EL (cell line): ENCODE results near the gene PARP11.
"Not testable (repeated sequence)": the region's sequence is repeated elsewhere in the genome, so short reads cannot be mapped to it uniquely, and the experiment has no call there.

ENCODE experiments used
- DNase-seq: peaks from one replicate; pipeline ENCODE4 v3.0.0-alpha.2; 2016

The PARP11 gene

DNA sequence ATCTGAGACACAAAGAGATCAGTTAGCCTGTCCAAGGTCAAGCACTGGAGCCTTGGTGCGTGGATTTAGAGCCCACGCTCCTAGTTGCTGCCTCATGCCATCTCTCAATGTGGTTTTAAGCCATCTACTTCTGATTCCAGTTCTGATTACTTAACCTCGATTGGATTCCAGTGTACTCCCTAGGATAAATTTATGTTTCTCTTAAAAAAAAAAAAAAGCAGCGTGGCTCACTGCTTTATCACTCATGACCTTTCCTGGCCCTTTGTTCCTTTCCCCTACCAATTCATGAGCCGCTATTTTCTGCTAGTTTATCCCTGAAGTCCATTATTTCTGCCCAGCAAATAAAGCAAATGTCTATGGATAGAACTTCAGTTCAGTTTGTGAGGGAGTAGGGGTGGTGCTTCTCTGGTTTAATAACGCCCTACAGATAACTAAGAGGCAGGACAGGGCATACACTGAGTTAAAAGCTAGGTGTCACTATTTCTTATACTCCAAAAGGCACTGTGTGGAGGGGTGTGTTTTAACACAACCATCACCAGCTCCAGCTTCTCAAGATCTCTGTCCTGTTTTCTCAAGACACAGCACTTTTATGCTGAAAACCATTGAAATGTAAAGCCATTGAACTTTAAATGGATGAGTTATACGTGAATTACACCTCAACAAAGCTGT lies 9.8 kb upstream of the PARP11 start:
- DNase-seq = peak; percentile 9

DNA sequence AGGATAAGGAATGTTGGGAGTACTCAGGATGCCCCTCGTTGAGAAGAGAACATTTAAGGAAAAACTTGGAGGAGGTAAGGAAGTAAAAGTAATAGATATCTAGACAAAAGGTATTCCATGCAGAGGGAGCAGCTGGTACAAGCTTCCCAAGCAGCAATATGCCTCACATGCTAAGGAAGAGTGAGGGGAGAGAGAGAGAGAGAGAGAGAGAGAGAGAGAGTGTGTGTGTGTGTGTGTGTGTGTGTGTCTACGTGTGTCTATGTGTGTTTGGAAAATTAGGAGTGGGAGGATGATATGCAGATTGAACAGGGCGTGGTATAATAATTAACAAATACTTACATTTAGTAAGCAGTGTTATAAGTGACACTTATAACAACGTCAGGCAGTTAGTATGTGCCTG lies 9.2 kb upstream of the PARP11 start:
- no peak for DNase-seq

DNA sequence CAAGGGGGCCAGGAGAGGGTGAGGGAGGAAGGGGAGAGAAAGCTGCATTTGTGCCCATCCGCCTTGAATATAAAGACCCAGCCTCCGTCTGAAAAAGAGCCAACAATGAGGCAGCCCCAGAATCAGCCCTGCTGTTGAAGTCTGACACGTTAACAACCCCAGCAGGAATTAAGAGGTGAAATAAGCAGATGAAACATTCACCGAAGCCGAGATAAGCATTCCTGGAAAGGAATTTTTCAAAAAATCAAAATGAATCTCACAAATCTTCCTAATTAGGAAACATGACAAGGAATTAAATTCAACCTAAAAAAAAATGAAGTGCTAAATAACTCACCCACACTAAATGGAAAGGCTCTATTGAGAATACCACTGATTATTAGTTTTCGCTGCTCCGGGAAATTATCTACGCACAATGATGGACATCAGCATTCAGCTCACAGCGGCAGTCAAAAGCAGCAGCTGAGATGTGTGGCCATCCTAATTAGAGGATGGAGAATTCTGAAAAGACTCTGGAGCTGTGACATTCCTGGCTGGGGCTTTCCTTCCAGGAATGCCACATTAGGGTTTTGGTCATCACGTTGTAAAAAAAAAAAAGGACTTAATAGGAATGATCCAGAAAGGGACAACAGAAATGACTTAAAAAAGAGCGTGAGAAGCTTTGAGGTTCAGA lies 8.2 kb upstream of the PARP11 start:
- no peak for DNase-seq

DNA sequence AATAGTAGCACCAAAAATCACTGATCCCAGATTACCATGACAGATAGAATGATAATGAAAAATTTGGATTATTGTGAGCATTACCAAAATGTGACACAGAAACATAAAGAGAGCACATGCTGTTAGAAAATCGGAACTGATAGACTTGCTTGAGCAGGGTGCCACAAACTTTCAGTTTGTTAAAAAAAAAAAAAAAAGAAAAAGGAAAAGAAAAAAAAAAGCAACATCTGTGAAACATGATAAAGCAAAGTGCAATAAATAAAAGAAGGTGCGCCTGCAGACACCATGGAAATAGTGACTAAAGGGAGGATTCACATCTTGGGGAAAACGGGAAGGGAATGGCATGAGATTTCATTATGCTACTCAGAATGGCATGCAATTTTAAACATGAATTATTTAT lies 6.6 kb upstream of the PARP11 start:
- DNase-seq = no peak

DNA sequence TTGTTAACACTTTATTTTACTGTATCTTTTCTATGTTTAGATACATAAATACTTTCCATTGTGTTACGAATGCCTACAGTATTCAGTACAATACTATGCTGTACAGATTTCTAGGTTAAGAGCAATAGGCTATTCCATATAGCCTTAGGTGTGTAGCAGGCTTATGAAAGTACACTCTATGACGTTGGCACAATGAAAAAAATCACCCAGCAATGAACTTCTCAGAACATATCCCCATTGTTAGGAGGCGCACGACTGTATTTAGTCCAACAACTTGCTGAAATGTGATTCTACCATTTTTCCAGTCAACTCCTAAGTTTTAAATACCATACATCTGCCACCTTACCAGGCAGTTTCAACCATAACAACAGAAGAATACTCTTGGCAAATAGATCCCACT lies 1.8 kb downstream of the PARP11 start:
- no peak for DNase-seq

DNA sequence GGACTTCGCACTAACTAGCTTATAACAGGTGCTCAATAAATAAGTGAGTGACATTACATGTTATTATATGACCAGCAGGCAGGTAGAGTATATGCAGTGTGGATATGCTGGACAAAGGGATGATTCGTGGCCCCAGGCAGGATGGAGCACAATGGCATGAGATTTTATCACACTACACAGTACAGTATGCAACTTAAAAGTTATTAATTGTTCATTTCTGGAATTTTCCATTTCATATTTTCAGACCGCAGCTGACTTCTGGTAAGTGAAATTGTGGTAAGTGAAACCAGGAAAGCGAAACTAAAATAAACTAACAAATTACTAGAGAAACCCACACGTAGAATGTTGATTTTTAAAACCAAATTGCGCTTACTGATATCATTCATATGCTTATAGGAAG lies 3.3 kb downstream of the PARP11 start:
- DNase-seq = no peak

DNA sequence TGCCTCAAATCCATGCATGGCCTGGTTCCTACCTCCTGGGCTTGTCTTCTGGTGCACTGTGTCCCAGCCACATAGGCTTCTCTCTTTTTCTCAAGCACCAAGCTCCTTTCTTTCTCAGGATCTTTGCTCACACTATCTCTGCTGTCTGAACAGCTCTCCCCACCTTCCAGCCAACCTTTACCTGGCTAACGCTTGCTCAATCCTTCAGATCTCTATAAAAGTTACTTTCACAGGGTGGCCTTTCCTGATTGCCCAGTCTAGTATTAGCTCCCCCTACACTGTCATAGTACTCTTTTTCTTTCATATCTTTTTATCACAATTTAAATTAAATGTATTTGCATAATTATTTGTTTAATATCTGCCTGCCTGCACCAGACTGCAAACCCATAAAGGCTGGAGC lies 3.8 kb downstream of the PARP11 start:
- no peak for DNase-seq

DNA sequence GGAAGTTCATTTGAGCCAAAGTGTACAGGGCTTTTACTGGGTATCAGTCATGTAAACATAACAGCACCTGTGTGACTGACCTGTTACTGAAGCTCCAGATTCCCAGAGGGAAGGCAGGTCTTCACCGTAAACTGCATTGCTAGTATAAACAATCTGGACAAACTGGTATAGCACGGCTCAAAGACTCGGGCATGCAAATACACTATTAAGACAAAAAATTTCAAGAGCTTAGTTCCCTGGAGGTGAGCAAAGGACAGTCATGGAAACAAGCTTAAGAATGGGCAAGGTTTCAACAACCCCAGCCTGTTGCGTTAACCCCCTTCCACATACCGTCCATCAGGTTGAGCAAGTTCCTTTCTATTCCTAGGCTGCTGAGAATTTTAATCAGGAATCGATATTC lies 9.4 kb downstream of the PARP11 start:
- DNase-seq = no peak

DNA sequence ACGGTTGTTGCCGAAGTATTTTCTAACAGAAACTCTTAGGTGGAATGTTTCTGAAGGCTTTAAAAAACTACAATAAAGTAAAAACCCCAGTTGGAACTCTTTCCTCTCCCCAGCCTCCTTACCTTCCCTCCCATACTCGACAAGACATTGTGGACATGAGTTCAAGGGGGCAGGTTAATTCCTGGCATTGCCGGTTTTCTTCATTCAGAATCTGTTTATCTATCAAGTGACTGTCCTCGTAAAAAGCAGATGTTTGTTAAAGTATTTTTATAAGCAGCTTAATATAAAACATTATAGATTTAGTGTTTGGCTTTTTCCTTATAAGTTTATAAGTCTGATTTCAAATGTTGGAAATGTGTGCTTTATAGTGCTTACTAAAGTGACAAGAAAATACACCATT lies 30.7 kb downstream of the PARP11 start:
- no peak for DNase-seq

DNA sequence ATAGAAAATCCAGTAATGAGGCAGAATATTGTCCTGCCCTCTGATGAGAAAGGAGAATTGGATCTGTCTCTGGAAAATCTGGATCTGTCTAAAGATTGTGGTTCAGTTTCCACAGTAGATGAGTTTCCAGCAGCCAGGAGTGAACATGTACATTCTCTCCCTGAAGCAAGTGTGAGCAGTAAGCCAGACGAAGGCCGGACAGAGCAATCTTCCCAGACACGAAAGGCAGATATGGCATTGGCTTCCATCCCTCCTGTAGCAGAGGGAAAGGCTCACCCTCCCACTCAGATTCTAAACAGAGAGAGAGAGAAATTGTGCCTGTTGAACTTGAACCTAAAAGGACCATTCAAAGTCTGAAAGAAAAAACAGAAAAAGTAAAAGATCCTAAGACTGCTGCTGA lies 31.4 kb downstream of the PARP11 start:
- DNase-seq = no peak

DNA sequence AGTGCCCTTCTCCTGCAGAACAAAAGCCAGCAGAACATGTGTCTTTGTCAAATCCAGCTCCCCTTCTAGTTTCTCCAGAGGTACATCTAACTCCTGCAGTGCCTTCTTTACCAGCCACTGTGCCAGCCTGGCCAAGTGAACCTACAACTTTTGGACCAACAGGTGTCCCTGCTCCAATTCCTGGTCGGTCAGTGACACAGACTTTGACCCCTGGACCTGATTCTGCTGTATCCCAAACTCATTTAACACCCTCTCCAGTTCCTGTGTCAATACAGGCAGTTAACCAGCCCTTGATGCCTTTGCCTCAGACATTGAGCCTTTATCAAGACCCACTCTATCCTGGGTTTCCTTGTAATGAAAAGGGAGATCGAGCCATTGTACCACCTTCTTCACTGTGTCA lies 32.4 kb downstream of the PARP11 start:
- DNase-seq = not testable (repeated sequence)

DNA sequence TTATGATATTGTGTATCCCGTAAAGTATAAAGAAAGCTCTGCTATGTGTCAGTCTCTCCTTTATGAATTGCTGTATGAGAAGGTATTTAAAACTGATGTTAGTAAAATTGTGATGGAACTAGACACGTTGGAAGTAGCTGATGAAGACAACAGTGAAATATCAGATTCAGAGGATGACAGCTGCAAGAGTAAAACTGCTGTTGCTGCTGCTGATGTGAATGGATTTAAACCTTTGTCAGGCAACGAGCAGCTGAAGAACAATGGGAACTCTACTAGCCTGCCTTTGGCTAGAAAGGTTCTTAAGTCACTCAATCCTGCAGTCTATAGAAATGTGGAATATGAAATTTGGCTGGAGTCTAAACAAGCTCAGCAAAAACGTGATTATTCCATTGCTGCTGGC lies 33.5 kb downstream of the PARP11 start:
- not testable (repeated sequence) for DNase-seq

DNA sequence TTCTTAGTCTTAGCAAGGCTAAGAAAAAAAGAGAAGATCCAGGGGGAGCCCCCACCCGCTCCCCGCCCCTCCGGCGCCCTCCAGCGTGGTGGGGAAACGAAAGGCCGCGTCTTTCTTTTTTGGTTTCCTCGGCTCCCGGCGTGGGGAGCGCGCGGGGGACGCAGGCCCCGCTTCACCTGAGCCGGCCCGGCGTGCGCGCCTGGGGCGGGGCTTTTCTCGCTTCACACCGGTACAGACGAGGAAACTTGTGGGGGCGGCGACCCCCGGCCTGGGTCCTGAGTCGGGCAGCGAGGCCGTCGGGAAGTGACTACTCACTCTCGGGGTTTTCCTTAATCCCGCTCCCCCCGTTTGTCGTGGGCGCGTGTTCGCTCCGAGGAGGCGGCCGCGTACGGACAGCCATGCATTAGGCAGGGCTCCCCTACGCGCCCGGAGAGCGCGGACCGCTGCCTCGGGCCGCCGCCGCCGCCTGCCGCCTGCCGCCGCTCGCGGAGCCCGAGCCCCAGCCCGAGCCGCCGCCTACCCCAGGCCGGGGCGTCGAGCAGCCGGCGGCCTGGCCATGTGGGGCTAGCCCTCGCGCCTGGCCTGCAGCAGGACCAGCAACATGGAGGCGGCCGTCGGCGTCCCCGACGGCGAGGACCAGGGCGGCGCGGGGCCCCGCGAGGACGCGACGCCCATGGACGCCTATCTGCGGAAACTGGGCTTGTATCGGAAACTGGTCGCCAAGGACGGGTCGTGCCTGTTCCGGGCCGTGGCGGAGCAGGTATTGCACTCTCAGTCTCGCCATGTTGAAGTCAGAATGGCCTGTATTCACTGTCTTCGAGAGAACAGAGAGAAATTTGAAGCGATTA lies 34.3 kb downstream of the PARP11 start:
- not testable (repeated sequence) for DNase-seq

DNA sequence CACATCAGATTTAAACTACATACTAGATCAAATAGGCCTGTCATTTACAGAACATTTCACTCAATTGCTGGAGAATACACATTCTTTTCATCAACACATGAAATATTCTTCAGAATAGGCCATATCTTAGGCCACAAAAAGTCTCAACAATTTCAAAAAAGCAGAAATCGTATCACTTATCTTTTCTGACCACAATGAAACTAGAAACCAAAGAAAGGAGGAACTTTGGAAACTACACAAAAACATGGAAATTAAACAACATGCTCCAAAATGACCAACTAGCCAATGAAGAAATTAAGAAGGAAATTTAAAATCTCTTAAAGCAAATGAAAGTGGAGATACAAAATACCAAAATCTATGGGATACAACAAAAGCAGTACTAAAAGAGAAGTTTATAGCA lies 35.1 kb downstream of the PARP11 start:
- no peak for DNase-seq

DNA sequence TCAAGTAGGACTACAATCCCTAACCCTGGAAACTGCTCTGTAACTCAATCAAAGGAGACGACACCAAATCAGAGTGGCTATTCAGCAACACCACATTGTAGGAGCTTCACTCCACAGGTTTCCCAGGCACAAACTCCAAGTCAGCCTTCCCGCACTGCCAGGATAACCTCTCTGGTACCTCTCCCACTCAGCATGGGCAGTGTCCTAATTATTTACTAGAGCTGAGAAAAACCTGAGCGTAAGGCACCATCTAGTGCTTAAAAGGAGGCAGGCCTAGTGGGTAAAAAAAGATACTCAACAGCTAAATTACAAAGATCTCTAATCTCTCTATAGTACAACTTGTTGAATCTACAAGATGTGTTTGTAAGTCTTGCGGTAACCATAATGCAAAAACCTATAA lies 36.1 kb downstream of the PARP11 start:
- no peak for DNase-seq

DNA sequence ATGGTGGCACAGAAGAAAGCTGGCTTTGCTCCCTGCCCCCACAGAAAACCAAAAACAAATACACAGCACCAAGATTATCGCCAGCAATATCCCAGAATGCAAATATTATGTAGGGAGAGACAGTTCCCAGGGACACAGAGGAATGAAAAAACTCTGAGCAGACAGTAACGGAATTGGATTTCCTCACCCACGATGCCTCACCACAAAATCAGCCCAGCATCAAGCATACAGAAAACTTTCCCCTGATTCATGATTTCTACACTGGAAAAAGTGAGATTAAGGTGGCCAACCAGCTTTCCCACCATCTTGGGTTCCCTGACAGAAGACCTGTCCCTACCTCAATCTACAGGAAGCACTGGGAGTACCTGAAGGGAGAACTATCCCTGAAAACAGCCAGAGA lies 36.6 kb downstream of the PARP11 start:
- no peak for DNase-seq

DNA sequence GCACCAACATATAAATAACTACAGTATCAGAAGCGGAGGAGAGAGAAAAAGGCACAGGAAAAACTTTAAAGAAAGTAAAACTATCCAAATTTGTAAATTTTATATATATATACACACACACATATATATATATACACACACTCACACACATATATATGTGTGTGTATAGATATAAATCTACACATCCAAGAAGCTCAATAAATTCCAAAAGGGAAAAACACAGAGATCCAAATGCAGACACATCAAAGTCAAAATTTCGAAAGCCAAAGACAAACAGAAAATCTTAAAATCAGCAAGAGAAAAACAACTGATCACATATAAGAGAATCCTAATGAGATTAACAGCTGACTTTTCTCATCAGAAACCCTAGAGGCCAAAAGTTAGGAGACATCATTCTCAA lies 37.3 kb downstream of the PARP11 start:
- no peak for DNase-seq

DNA sequence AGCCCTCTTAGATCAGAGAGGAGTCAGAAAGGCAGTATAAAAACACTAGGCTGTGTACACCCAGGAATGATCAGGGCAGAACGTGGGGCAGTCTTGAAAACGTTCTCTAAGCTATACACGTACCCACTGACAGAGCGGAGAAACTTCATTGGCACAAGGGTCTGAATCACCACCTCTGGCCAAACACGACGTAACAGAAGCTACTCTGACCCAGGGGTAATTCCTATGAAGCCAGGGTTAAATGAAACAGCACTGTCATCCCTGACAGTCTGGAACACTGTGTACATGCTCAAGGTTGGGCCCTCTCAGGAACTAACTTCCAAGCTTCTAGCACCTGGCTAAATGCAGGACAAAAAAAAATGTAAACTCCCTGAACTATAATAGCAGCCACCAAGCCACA lies 38.4 kb downstream of the PARP11 start:
- no peak for DNase-seq

DNA sequence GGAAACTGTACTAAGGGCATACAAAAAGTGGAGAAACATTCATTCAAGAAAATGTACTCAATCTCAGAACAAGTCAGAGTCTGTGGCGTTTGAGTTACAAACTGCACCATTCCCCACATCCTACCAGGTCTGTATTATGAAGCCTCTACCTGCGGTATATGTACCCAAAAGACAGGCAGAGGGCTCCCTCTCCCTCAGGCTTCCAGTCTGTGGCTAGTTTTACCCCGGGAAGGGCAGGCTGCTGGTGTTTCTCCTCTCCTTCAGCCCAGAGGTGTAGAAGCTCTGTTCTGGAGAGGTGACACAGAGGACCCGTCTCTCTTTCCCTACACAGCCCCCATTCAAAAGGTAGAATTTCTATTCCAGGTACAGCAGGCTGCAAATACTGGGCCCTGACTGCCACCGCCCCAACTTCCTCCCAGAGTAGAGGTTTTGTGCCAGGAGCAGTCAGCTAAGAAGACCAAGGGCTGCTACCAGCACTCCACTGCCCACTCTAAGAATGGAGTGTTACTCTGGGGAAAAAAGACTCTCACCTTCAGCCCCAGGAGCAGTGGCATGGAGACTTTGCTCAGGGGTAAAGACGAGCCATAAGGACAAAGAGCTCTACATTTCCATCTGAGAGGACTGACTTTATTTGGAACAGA lies 39.4 kb downstream of the PARP11 start:
- no peak for DNase-seq

DNA sequence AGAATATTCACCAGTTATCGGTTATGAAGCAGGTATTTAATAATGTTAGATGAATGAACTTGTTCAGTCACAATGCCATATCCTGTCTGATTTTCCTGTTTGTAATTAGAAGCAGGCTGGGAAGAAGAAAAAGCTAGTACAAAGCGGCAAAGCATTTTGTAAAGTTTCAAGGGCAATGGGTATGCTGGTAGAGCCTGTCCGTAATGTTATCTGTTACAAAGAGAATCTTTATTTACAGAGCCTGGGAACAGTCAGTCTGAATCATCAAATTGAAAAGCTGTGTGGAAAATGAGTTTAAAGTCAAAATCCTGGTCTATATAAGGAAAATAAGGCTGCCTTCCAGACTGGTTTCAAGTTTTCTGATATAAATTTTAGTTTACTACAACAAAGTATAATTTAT lies 40.5 kb downstream of the PARP11 start:
- no peak for DNase-seq

DNA sequence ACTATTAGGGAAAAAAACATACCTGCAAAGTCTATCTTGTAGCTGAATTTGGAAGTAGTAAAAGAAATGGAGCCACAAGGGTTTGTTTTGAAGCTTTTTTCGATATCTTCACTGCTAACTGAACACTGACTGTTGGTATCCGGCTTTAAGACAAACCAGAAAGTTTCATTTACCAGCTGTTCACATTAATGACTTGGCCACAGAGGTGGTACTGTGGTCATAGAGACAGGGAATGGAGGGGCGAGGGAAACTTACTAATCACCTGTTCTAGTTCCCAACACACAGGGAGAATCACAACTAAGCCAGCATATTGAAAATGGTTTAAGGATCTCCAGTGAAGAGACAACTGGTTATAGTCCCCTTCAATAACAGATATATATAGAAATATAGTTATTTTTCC lies 44.3 kb downstream of the PARP11 start:
- DNase-seq = no peak

DNA sequence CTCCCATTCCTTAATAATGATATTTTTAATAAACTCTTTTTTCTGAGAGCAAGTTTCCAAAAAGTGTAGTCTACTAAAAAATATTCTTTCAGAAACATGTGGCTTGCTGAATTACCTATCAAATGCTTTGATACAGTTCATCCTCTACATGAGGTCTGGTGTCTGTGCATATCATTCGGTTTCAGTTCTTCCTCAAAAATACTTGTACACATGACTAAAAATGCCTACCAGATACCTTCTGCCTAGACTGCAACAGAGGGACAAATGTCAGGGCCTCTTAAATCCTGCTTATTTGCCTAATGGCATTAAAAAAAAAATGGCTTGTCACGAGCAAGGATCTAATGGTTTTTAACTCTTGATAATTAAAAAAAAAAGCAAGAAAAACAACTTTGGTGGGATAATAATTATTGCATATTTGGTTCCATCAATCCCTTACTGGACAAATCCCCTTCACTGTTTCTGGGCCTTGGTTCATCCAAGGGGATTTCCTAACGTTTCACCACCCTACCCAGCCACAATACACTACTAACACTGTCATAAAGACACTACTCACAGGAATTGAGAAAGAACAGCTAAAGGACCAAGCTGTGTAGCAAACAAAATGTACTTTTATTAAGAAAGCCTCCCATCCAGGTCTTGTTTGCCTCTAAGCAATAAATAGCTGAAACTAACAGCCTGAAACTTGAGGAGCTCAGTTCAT lies 45.7 kb downstream of the PARP11 start:
- DNase-seq = no peak

DNA sequence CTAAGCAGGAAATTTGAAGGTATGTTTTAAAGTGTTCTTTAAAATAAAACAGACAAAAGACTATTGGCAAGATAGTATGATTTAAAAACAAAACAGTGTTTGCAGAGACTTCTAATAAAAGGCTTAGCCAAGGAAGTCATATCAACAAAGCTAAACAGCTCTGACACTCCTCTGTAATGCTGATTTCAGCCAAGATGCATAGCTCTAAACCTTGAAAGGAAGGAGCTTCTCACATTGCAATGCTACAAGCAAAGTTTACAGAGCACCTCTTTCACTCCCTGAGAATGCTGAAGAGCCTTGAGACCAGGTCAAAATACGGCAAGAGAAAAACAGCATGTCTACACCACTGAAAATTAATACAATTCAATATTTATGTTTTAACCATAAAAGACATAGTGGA lies 51.8 kb downstream of the PARP11 start:
- DNase-seq = no peak
